ENCODE data around the gene NFKBIE.
A peak's percentile ranks its signal among the peaks of the same experiment; 100 is the strongest.

The NFKBIE gene

DNA sequence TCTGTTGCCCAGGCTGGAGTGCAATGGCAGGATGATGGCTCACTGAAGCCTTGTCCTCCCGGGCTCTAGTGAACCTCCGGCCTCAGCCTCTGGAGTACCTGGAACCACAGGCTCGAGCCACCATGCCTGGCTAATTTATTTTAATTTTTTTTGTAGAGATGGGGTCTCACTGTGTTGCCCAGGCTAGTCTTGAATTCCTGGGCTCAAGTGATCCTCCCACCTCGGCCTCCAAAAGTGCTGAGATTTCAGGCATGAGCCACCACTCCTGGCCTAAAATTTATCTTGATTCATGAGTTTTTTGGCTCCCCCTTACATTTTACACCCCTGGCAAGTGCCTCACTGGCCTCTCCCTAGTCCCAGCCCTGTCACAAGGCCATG is 44.4 kb downstream of the NFKBIE start:
- H3K27ac ChIP-seq = peak overlapping the region; percentile 47
- no peak for DNase-seq (ENCODE audit: low read depth, low spot score)

GRCh38 chr6:44219815-44220784 is 45.3 kb downstream of the NFKBIE start:
- H3K27ac ChIP-seq = no peak overlapping the region
- no peak for DNase-seq (ENCODE audit: low read depth, low spot score)

GRCh38 chr6:44219053-44219814 is 46.1 kb downstream of the NFKBIE start:
- no peak for DNase-seq (ENCODE audit: low read depth, low spot score)
- H3K27ac ChIP-seq = no peak overlapping the region

DNA sequence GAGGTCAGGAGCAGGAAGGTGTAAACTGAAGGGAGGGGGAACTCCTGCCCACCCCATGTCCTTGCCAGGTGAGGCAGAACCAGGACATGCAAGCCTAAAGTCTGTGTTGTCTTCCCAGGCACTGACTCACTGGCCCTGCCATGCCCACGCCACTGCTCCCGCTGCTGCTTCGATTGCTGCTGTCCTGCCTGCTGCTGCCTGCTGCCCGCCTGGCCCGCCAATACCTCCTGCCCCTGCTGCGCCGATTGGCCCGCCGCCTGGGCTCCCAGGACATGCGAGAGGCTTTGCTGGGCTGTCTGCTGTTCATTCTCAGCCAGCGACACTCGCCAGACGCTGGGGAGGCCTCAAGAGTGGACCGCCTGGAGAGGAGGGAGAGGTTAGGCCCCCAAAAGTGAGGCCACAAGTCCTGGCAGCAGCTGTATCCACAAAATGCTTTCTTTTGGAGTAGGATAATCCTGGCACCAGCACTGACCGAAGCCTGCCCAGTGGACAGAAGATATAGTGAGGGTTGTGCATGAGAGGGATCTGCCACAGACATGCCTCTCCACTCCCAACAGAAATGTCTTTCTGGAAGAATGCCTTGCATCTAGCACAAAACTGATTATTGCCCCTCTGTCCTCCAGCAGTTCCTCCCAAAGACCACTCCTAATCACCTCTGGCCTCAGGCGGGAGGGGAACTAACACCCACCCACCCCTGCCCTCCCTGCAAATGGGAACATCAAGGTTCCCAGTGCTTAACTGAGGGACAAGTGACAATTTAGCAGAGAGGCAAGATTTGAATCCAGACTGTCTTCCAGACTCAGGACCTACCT is 47.8 kb downstream of the NFKBIE start:
- H3K27ac ChIP-seq = no peak overlapping the region
- DNase-seq (ENCODE audit: low read depth, low spot score) = no peak

- no peak for DNase-seq (ENCODE audit: low read depth, low spot score)
- no peak within 1 kb of the TSS for H3K27ac ChIP-seq
Measured at GRCh38 chr6:44216677-44217331, 48.5 kb downstream of the NFKBIE start, which contains the start of gene MYMX. Gene MYMX (plus strand): TSS chr6:44216926. CDS start chr6:44217472, 546 bp downstream.

DNA sequence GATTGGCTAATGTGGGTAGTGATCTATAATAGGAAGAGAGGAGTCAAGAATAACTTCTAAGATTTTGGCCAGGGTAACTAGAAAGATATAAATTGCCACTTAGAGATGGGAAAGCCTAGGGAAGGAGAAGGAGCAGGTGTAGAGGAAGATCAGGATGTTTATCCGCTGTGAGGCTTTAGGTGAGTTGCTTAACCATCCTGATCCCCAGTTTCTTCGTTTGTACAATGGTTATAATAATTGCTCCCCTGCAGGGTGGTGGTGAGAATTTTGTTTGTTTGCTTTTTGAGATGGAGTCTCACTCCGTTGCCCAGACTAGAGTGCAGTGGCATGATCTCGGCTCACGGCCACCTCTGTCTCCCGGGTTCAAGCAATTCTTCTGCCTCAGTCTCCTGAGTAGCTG is 51.0 kb downstream of the NFKBIE start:
- no peak for DNase-seq (ENCODE audit: low read depth, low spot score)
- no peak overlapping the region for H3K27ac ChIP-seq

GRCh38 chr6:44211284-44211683 is 54.1 kb downstream of the NFKBIE start:
- no peak overlapping the region for H3K27ac ChIP-seq
- no peak for DNase-seq (ENCODE audit: low read depth, low spot score)
